ENCODE measurements around the gene GP2. TPM values are rescaled to one million over a fixed set of nuclear protein-coding genes. Genes with fewer than 3 reads are reported as not detected.

The GP2 gene
- total and polyA plus RNA-seq, 2 experiments from 2014 or later = 17.2 to 24.8 TPM

DNA sequence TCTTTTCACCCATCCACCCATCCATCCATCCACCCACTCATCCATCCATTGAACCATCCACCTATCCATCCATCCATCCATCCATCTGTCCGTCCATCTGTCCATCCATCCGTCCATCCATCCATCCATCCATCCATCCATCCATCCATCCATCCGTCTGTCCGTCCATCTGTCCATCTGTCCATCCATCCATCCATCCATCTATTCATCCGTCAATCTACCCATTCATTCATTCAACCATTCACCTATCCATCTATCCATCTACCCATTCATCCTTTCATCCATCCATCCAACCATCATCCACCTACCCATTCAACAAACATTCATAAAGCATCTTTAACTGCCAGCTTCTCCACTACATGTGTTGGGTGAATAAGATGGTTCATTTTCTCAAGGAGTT, 28.9 kb downstream of the GP2 start:
- H3K27me3 ChIP-seq = peaks cover 6% of the 10 kb centered on the region
- H4K20me1 ChIP-seq (ENCODE audit: insufficient read depth, poor library complexity, severe bottlenecking) = no peaks in the 10 kb centered on the region
- no peak overlapping the region for H3K27ac ChIP-seq
- no peaks in the 10 kb centered on the region for H3K9me3 ChIP-seq (ENCODE audit: low read depth)
- no peak overlapping the region for H3K4me3 ChIP-seq
- no peaks in the 10 kb centered on the region for H3K9me2 ChIP-seq (replicated peaks; ENCODE audit: insufficient read depth)
- H2AFZ ChIP-seq = no peak overlapping the region
- DNase-seq (ENCODE audit: low spot score) = no peak
- H3K4me2 ChIP-seq = no peak overlapping the region
- 88% methylated on average over 5 of the region's 5 CpGs for WGBS (ENCODE audit: low lambda C conversion rate, missing lambda C conversion rate)
- TF ChIP-seq EZH2phosphoT487 (IDR thresholded peaks at IDR 0.05; ENCODE audit: low read depth, severe bottlenecking, unreplicated experiment) (no peak), EZH2 (IDR thresholded peaks at IDR 0.05; ENCODE audit: borderline replicate concordance) (no peak), CTCF (IDR thresholded peaks at IDR 0.05; ENCODE audit: poor library complexity) (no peak)
- H3K36me3 ChIP-seq (replicated peaks; ENCODE audit: insufficient read depth, low read depth) = no peaks in the 10 kb centered on the region
- H3K79me2 ChIP-seq = no peaks in the 10 kb centered on the region
- no peaks in the 10 kb centered on the region for H3K4me1 ChIP-seq (ENCODE audit: insufficient read depth)

GRCh38 chr16:20291208-20292206, 35.8 kb downstream of the GP2 start:
- Histone ChIP-seq H3K27me3 (peaks cover 7% of the 10 kb centered on the region), H3K36me3 (replicated peaks; ENCODE audit: insufficient read depth, low read depth) (no peaks in the 10 kb centered on the region), H3K9me3 (ENCODE audit: low read depth) (no peaks in the 10 kb centered on the region), H3K27ac (no peak overlapping the region), H3K4me3 (no peak overlapping the region), H2AFZ (no peak overlapping the region), H3K79me2 (no peaks in the 10 kb centered on the region), H3K4me2 (no peak overlapping the region), H3K4me1 (ENCODE audit: insufficient read depth) (no peaks in the 10 kb centered on the region), H4K20me1 (ENCODE audit: insufficient read depth, poor library complexity, severe bottlenecking) (no peaks in the 10 kb centered on the region), H3K9me2 (replicated peaks; ENCODE audit: insufficient read depth) (no peaks in the 10 kb centered on the region)
- TF ChIP-seq EZH2 (IDR thresholded peaks at IDR 0.05; ENCODE audit: borderline replicate concordance) (no peak), CTCF (IDR thresholded peaks at IDR 0.05; ENCODE audit: poor library complexity) (no peak), EZH2phosphoT487 (IDR thresholded peaks at IDR 0.05; ENCODE audit: low read depth, severe bottlenecking, unreplicated experiment) (no peak)
- DNase-seq (ENCODE audit: low spot score) = no peak
- WGBS (ENCODE audit: low lambda C conversion rate, missing lambda C conversion rate) = 46% methylated on average over 13 of the region's 16 CpGs

- no peaks in the 10 kb centered on the region for H3K4me1 ChIP-seq (ENCODE audit: insufficient read depth)
- H3K9me3 ChIP-seq (ENCODE audit: low read depth) = no peaks in the 10 kb centered on the region
- H3K36me3 ChIP-seq (replicated peaks; ENCODE audit: insufficient read depth, low read depth) = no peaks in the 10 kb centered on the region
- H3K4me3 ChIP-seq = no peak overlapping the region
- DNase-seq (ENCODE audit: low spot score) = no peak
- H4K20me1 ChIP-seq (ENCODE audit: insufficient read depth, poor library complexity, severe bottlenecking) = no peaks in the 10 kb centered on the region
- peaks cover 7% of the 10 kb centered on the region for H3K27me3 ChIP-seq
- H3K9me2 ChIP-seq (replicated peaks; ENCODE audit: insufficient read depth) = no peaks in the 10 kb centered on the region
- H3K4me2 ChIP-seq = no peak overlapping the region
- no peaks in the 10 kb centered on the region for H3K79me2 ChIP-seq
- no peak overlapping the region for H2AFZ ChIP-seq
- TF ChIP-seq CTCF (IDR thresholded peaks at IDR 0.05; ENCODE audit: poor library complexity) (no peak), EZH2 (IDR thresholded peaks at IDR 0.05; ENCODE audit: borderline replicate concordance) (no peak), EZH2phosphoT487 (IDR thresholded peaks at IDR 0.05; ENCODE audit: low read depth, severe bottlenecking, unreplicated experiment) (no peak)
- 85% methylated on average over 3 of the region's 3 CpGs for WGBS (ENCODE audit: low lambda C conversion rate, missing lambda C conversion rate)
- H3K27ac ChIP-seq = no peak overlapping the region
Observed at GRCh38 chr16:20289571-20289970, 37.7 kb downstream of the GP2 start.

All from hepatocyte (in vitro differentiated cells).